Measurements from ENCODE around the gene WNT7A. TPM values are rescaled to one million over a fixed set of nuclear protein-coding genes. Genes with fewer than 3 reads are reported as not detected.

WNT7A gene
- polyA plus RNA-seq, 1 of the 3 experiments (the other 2 are of a cell fraction), result not detected

DNA sequence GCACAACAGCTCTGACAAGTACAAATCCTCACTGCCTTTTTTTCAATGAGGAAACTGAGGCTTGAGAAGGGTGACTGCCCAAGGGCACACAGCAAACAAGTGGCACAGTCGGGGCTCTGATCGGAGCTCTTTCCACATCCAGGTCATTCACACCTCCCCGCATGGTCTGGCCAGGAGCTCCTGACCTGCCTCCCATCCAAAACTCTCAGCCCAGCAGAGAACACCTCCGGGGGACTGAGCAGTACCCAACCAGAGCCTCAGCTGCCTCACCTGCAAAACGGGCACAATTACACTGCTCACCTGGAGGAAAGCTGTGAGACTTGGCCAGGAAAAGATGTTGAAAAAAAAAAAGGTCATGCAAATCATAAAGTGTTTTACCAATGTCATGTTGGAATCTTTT lies 36.5 kb downstream of the WNT7A start:
- Histone ChIP-seq H3F3A (replicated peaks; ENCODE audit: insufficient read depth) (no peaks in the 10 kb centered on the region), H3K36me3 (replicated peaks in 1 of 2; ENCODE audit: control insufficient read depth in 1 of 2, insufficient read depth in 2 of 2, low read length in 1 of 2) (no peaks in the 10 kb centered on the region), H4K20me1 (ENCODE audit: insufficient read depth) (no peaks in the 10 kb centered on the region), H2AFZ (ENCODE audit: low read depth) (no peak overlapping the region), H3K4me1 (ENCODE audit: control insufficient read depth in 1 of 2, insufficient read depth in 2 of 2, low read depth in 1 of 2, low read length in 1 of 2) (no peaks in the 10 kb centered on the region; a peak in 1 of 4 replicates), H3K79me2 (ENCODE audit: insufficient read depth) (no peaks in the 10 kb centered on the region), H3K9ac (no peak overlapping the region), H3K4me2 (no peak overlapping the region), H3K27me3 (ENCODE audit: insufficient read depth) (no peaks in the 10 kb centered on the region), H3K9me3 (no peaks in the 10 kb centered on the region), H3K4me3 (ENCODE audit: low read depth in 2 of 2, low read length in 1 of 2) (no peak overlapping the region), H3K9me2 (no peaks in the 10 kb centered on the region), H3K27ac (ENCODE audit: low read depth in 2 of 2, low read length in 1 of 2) (no peak overlapping the region)
- DNase-seq, result no peak
- WGBS (ENCODE audit: low lambda C conversion rate), result 33% methylated on average over 5 of the region's 5 CpGs
- ChIA-PET CTCF (interaction anchor here (1.7 kb wide), 1 partner anchor 37 kb away, joined by 3 read pairs; the partner anchor contains the start of gene WNT7A), POLR2A (no interaction called here)
- TF ChIP-seq, protein P1, sequence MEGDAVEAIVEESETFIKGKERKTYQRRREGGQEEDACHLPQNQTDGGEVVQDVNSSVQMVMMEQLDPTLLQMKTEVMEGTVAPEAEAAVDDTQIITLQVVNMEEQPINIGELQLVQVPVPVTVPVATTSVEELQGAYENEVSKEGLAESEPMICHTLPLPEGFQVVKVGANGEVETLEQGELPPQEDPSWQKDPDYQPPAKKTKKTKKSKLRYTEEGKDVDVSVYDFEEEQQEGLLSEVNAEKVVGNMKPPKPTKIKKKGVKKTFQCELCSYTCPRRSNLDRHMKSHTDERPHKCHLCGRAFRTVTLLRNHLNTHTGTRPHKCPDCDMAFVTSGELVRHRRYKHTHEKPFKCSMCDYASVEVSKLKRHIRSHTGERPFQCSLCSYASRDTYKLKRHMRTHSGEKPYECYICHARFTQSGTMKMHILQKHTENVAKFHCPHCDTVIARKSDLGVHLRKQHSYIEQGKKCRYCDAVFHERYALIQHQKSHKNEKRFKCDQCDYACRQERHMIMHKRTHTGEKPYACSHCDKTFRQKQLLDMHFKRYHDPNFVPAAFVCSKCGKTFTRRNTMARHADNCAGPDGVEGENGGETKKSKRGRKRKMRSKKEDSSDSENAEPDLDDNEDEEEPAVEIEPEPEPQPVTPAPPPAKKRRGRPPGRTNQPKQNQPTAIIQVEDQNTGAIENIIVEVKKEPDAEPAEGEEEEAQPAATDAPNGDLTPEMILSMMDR (IDR thresholded peaks at IDR 0.05), result no peak
- TF ChIP-seq FOSL2 (IDR thresholded peaks at IDR 0.05; ENCODE audit: borderline replicate concordance, low read depth), result no peak
- no peak for TF ChIP-seq FOXM1 (IDR thresholded peaks at IDR 0.05; ENCODE audit: low read depth)
- no peak for TF ChIP-seq RCOR1 (IDR thresholded peaks at IDR 0.05; ENCODE audit: low read length)
- TF ChIP-seq TAF1 (IDR thresholded peaks at IDR 0.05; ENCODE audit: borderline replicate concordance, low read depth, low read length), result no peak
- TF ChIP-seq RFX5 (IDR thresholded peaks at IDR 0.05; ENCODE audit: low read length), result no peak
- TF ChIP-seq, protein P2, sequence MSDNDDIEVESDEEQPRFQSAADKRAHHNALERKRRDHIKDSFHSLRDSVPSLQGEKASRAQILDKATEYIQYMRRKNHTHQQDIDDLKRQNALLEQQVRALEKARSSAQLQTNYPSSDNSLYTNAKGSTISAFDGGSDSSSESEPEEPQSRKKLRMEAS (IDR thresholded peaks at IDR 0.05; ENCODE audit: low read depth), result no peak
- no peak for TF ChIP-seq IRF3 (IDR thresholded peaks at IDR 0.05; ENCODE audit: low read depth, low read length)
- no peak for TF ChIP-seq GATA2 (CRISPR knock-in tag; IDR thresholded peaks at IDR 0.05)
- no peak for TF ChIP-seq YY1 (IDR thresholded peaks at IDR 0.05; ENCODE audit: low read depth)
- TF ChIP-seq, protein P3, sequence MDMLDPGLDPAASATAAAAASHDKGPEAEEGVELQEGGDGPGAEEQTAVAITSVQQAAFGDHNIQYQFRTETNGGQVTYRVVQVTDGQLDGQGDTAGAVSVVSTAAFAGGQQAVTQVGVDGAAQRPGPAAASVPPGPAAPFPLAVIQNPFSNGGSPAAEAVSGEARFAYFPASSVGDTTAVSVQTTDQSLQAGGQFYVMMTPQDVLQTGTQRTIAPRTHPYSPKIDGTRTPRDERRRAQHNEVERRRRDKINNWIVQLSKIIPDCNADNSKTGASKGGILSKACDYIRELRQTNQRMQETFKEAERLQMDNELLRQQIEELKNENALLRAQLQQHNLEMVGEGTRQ (IDR thresholded peaks at IDR 0.05; ENCODE audit: borderline replicate concordance, low read depth, low read length), result no peak
- TF ChIP-seq REST (IDR thresholded peaks at IDR 0.05; ENCODE audit: low read depth, low read length), result no peak

Data from SK-N-SH (cell line).